PC-9 (cell line): ENCODE data around the gene NELL2. TPM values are rescaled to one million over a fixed set of nuclear protein-coding genes. Genes with fewer than 3 reads are reported as not detected.

ENCODE experiments used
- BruUV-seq: library from RNA; stranded (reverse); fragments of 400-500 nt; replicated peaks from 2 replicates; lab custom pipeline; 2021; lab: Mats Ljungman, UMichigan
- CTCF ChIA-PET: fragments of 300-600 bp; sonication (Branson Sonifier 250); formaldehyde crosslinking; loops from one replicate; lab custom pipeline; 2022; ENCODE audit warnings: antibody characterized with exemption; lab: Charles Lee
- POLR2A ChIA-PET: fragments of 300-600 bp; sonication (Branson Sonifier 250); formaldehyde crosslinking; loops from one replicate; lab custom pipeline; 2022; ENCODE audit warnings: antibody characterized with exemption; ENCODE audit not compliant: unreplicated experiment; lab: Charles Lee
- DNase-seq, 2 experiments: peaks; one replicate each; pipeline versions ENCODE4 v3.0.0 to v3.0.0-alpha.2; 2015 to 2022; ENCODE audit warnings: mixed read lengths in 1 of 2
- H2AFZ ChIP-seq: fragments of 200-600 bp; sonication (generic); 2 replicates; pipeline ENCODE4 v1.8.1; 2017; ENCODE audit warnings: antibody characterized with exemption
- H3F3A ChIP-seq: fragments of 200-600 bp; sonication (generic); 2 replicates; pipeline ENCODE4 v1.8.1; 2017; ENCODE audit warnings: antibody characterized with exemption, mild to moderate bottlenecking, low read depth; ENCODE audit not compliant: insufficient read depth
- H3K27ac ChIP-seq: fragments of 200-600 bp; sonication (generic); 2 replicates; pipeline ENCODE4 v1.6.1; 2016; ENCODE audit warnings: mixed run types
- H3K27me3 ChIP-seq: fragments of 200-600 bp; sonication (generic); 2 replicates; pipeline ENCODE4 v1.6.1; 2016; ENCODE audit warnings: low read depth, mixed run types; ENCODE audit not compliant: insufficient read depth
- H3K36me3 ChIP-seq: fragments of 200-600 bp; sonication (generic); 2 replicates; pipeline ENCODE4 v1.6.1; 2016; ENCODE audit warnings: low read depth, mixed run types
- H3K4me1 ChIP-seq: fragments of 200-600 bp; sonication (generic); replicated peaks from 2 replicates; pipeline ENCODE4 v1.6.1; 2016; ENCODE audit warnings: mixed run types; ENCODE audit not compliant: insufficient read depth
- H3K4me2 ChIP-seq: fragments of 200-600 bp; sonication (generic); 2 replicates; pipeline ENCODE4 v1.6.1; 2017; ENCODE audit warnings: mixed run types
- H3K4me3 ChIP-seq: fragments of 200-600 bp; sonication (generic); 2 replicates; pipeline ENCODE4 v1.6.1; 2016; ENCODE audit warnings: mixed run types
- H3K79me2 ChIP-seq: fragments of 200-600 bp; sonication (generic); 2 replicates; pipeline ENCODE4 v1.6.1; 2017; ENCODE audit warnings: low read depth, mixed run types
- H3K9me2 ChIP-seq: fragments of 200-600 bp; sonication (generic); 2 replicates; pipeline ENCODE4 v1.8.1; 2017; ENCODE audit warnings: mild to moderate bottlenecking; ENCODE audit not compliant: insufficient read depth
- H3K9me3 ChIP-seq: fragments of 200-600 bp; sonication (generic); 2 replicates; pipeline ENCODE4 v1.8.1; 2016; ENCODE audit warnings: low read depth; ENCODE audit not compliant: insufficient read depth
- H4K20me1 ChIP-seq: fragments of 200-600 bp; sonication (generic); 2 replicates; pipeline ENCODE4 v1.8.1; 2017; ENCODE audit not compliant: insufficient read depth
- CTCF ChIP-seq: fragments of 200-600 bp; sonication (generic); conservative IDR thresholded peaks from 2 replicates; pipeline ENCODE4 v1.6.1; 2017; ENCODE audit warnings: mixed run types, antibody characterized with exemption, mild to moderate bottlenecking, moderate library complexity
- EZH2 ChIP-seq: fragments of 200-600 bp; sonication (generic); IDR thresholded peaks from 2 replicates; pipeline ENCODE4 v1.8.0; 2017; ENCODE audit warnings: antibody characterized with exemption, low read depth
- intact Hi-C: fragments of 100-400 bp; cut with micrococcal nuclease; formaldehyde crosslinking; loops from one replicate; pipeline ENCODE4 v1.10.0; 2022; ENCODE audit not compliant: unreplicated experiment
- total RNA-seq: library from RNA; stranded (reverse); gene quantifications from 2 replicates; pipeline ENCODE4 v1.2.3, GENCODE V29; 2021

Gene NELL2
- total RNA-seq, 1 experiment from 2014 or later = 0.61 TPM

GRCh38 chr12:44647917-44648690 is 228.0 kb downstream of the NELL2 start:
- POLR2A ChIA-PET = no interaction called here
- no TSS peak for BruUV-seq
- H3K36me3 ChIP-seq = no peaks in the 10 kb centered on the region
- H3K9me3 ChIP-seq = no peaks in the 10 kb centered on the region
- H3K27ac ChIP-seq = no peak overlapping the region
- no peak for DNase-seq
- intact Hi-C loops = no loop called here
- no peaks in the 10 kb centered on the region for H3K79me2 ChIP-seq
- H3K9me2 ChIP-seq = no peaks in the 10 kb centered on the region
- CTCF ChIA-PET = no interaction called here
- H3K27me3 ChIP-seq = no peaks in the 10 kb centered on the region
- no peaks in the 10 kb centered on the region for H3F3A ChIP-seq
- H3K4me3 ChIP-seq = no peak overlapping the region
- H3K4me1 ChIP-seq = no peaks in the 10 kb centered on the region
- TF ChIP-seq EZH2 (no peak), CTCF (no peak)
- H3K4me2 ChIP-seq = no peak overlapping the region
- H2AFZ ChIP-seq = no peak overlapping the region
- no peaks in the 10 kb centered on the region for H4K20me1 ChIP-seq

GRCh38 chr12:44640427-44641190 is 235.5 kb downstream of the NELL2 start:
- DNase-seq = no peak
- Histone ChIP-seq H3K4me3 (no peak overlapping the region), H3K9me2 (no peaks in the 10 kb centered on the region), H3F3A (no peaks in the 10 kb centered on the region), H3K4me1 (no peaks in the 10 kb centered on the region), H3K27ac (no peak overlapping the region), H3K27me3 (no peaks in the 10 kb centered on the region), H2AFZ (no peak overlapping the region), H3K4me2 (no peak overlapping the region), H3K36me3 (no peaks in the 10 kb centered on the region), H3K9me3 (no peaks in the 10 kb centered on the region), H3K79me2 (no peaks in the 10 kb centered on the region), H4K20me1 (no peaks in the 10 kb centered on the region)
- ChIA-PET CTCF (no interaction called here), POLR2A (no interaction called here)
- TF ChIP-seq EZH2 = no peak
- no peak for TF ChIP-seq CTCF
- intact Hi-C loops = no loop called here
- no TSS peak for BruUV-seq

GRCh38 chr12:44637875-44638274 is 238.2 kb downstream of the NELL2 start:
- H3K9me2 ChIP-seq = no peaks in the 10 kb centered on the region
- H4K20me1 ChIP-seq = no peaks in the 10 kb centered on the region
- POLR2A ChIA-PET = no interaction called here
- no peaks in the 10 kb centered on the region for H3K4me1 ChIP-seq
- CTCF ChIA-PET = no interaction called here
- no peak overlapping the region for H3K4me3 ChIP-seq
- H3K9me3 ChIP-seq = no peaks in the 10 kb centered on the region
- BruUV-seq = no TSS peak
- DNase-seq = no peak
- H3K36me3 ChIP-seq = no peaks in the 10 kb centered on the region
- H3F3A ChIP-seq = no peaks in the 10 kb centered on the region
- intact Hi-C loops = no loop called here
- H3K27me3 ChIP-seq = no peaks in the 10 kb centered on the region
- TF ChIP-seq EZH2 = no peak
- no peak for TF ChIP-seq CTCF
- no peak overlapping the region for H2AFZ ChIP-seq
- no peak overlapping the region for H3K27ac ChIP-seq
- no peak overlapping the region for H3K4me2 ChIP-seq
- no peaks in the 10 kb centered on the region for H3K79me2 ChIP-seq
